Right lobe of liver (tissue), 6 donors: ENCODE data around the gene SHISA7. TPM values are rescaled to one million over a fixed set of nuclear protein-coding genes. Genes with fewer than 3 reads are reported as not detected.

ENCODE experiments used
- ATAC-seq, 4 donors: fragments of 200-7000 bp; cut with Tn5 transposase; one replicate each; pipeline ENCODE4 v1.9.1; 2020; ENCODE audit warnings: mild to moderate bottlenecking in 4 of 4, moderate library complexity in 4 of 4
- DNase-seq, 3 donors: peaks; one replicate each; pipeline ENCODE4 v3.0.0-alpha.2; 2020
- H3K27ac ChIP-seq, 3 donors: fragments of 200-600 bp; one replicate each; pipeline ENCODE4 v1.8.0; 2022
- H3K27me3 ChIP-seq, 2 donors: fragments of 200-600 bp; one replicate each; pipeline ENCODE4 v1.8.0; 2022
- H3K36me3 ChIP-seq, 4 donors: fragments of 200-600 bp; sonication (generic) in 1 of 4; one replicate each; pipeline versions ENCODE4 v1.5.1 to v1.8.0; 2017 to 2022; ENCODE audit warnings: control low read depth in 1 of 4
- H3K4me1 ChIP-seq, 4 donors: fragments of 200-600 bp; sonication (generic) in 1 of 4; one replicate each; pipeline versions ENCODE4 v1.5.1 to v1.8.0; 2017 to 2022; ENCODE audit warnings: control low read depth in 1 of 4
- H3K4me3 ChIP-seq, 3 donors: fragments of 200-600 bp; one replicate each; pipeline ENCODE4 v1.8.0; 2022
- H3K9me3 ChIP-seq, 4 donors: fragments of 200-600 bp; sonication (generic) in 1 of 4; one replicate each; pipeline versions ENCODE4 v1.5.1 to v1.8.0; 2017 to 2022; ENCODE audit warnings: control low read depth in 1 of 4
- CTCF ChIP-seq, 4 donors: fragments of 200-600 bp in 3 of 4; fragments of 450-650 bp in 1 of 4; IDR thresholded peaks; one replicate each; pipeline versions ENCODE4 v1.5.1 to v1.8.0; 2016 to 2022; ENCODE audit warnings: antibody characterized with exemption in 4 of 4, mild to moderate bottlenecking in 2 of 4
- POLR2A ChIP-seq: fragments of 450-650 bp; IDR thresholded peaks from one replicate; pipeline ENCODE4 v1.6.1; 2017; ENCODE audit warnings: antibody characterized with exemption, mild to moderate bottlenecking
- WGBS: methylation state at CpG from one replicate; pipeline ENCODE4 v1.1.6; 2018; ENCODE audit warnings: low coverage, low lambda C conversion rate; ENCODE audit not compliant: insufficient coverage; ENCODE audit errors: missing lambda C conversion rate; 5-methylcytosine and 5-hydroxymethylcytosine counted together
- intact Hi-C, 2 donors: fragments of 100-400 bp; cut with DNase I; formaldehyde crosslinking; loops; one replicate each; pipeline versions ENCODE4 v1.11.2 to v1.14.1; 2022
- total RNA-seq, 6 experiments: library from RNA; depleted of rRNA in 2 of 6; stranded (reverse); fragments of >200 nt in 2 of 6; fragmentation: NEBNext Ultra II Directional in 3 of 6; extraction: Animal tissue kit (Norgen Biotek cat#: 25700) in 3 of 6; gene quantifications; one replicate each; pipeline versions ENCODE4 v1.1.0 to v1.2.4, GENCODE V29; 2016 to 2023
- donor health status: DM: no; HTN: yes; CAD: no.
- donor health status: DM: no; HTN: no; CAD: no.
- donor health status: DM: no; HTN: no; CAD: no.
- donor health status: DM: no; HTN: yes; CAD: no.
- donor health status: DM: no; HTN: yes; CAD: no.

Gene SHISA7
- total RNA-seq, 6 experiments from 2014 or later = 0.04 TPM; not detected in 5

GRCh38 chr19:55485439-55486011 is 42.4 kb upstream of the SHISA7 start:
- H3K27ac ChIP-seq = no peak overlapping the region
- H3K27me3 ChIP-seq = no peaks in the 10 kb centered on the region
- H3K4me3 ChIP-seq = peak overlapping the region in 1 of 3 donors; percentile 51
- intact Hi-C loops = no loop called here
- 8% methylated on average over 5 of the region's 18 CpGs for WGBS
- H3K36me3 ChIP-seq = peaks cover 0 to 6% (median 1%) of the 10 kb centered on the region in 4 donors
- DNase-seq = no peak
- no peaks in the 10 kb centered on the region for H3K9me3 ChIP-seq
- peaks cover 0 to 6% (median 0%) of the 10 kb centered on the region in 4 donors for H3K4me1 ChIP-seq
- no peak for ATAC-seq
- TF ChIP-seq CTCF (IDR thresholded peaks at IDR 0.05) (no peak), POLR2A (no peak)

GRCh38 chr19:55484593-55485438 is 41.7 kb upstream of the SHISA7 start, which contains the start of gene NAT14:
Gene NAT14 (plus strand): TSS chr19:55485188. CDS start chr19:55485709, 521 bp downstream.
- no peaks in the 10 kb centered on the region for H3K9me3 ChIP-seq
- TF ChIP-seq POLR2A (peak; percentile 43), CTCF (IDR thresholded peaks at IDR 0.05) (no peak)
- intact Hi-C loops = no loop called here
- peak within 1 kb of the TSS in 1 of 3 donors; percentile 26 for H3K27ac ChIP-seq
- ATAC-seq (peak in 3 of 4 donors; percentile 30 to 49 (median 45)), DNase-seq (no peak)
- peaks cover 0 to 6% (median 0%) of the 10 kb centered on the region in 4 donors for H3K4me1 ChIP-seq
- peak within 1 kb of the TSS; percentile 31 to 51 (median 33) for H3K4me3 ChIP-seq
- no peaks in the 10 kb centered on the region for H3K27me3 ChIP-seq
- H3K36me3 ChIP-seq = peaks cover 0 to 6% (median 1%) of the 10 kb centered on the region in 4 donors
- WGBS = 2% methylated on average over 7 of the region's 78 CpGs

GRCh38 chr19:55483706-55484592 is 40.8 kb upstream of the SHISA7 start:
- DNase-seq (no peak), ATAC-seq (no peak)
- no peak for TF ChIP-seq CTCF (IDR thresholded peaks at IDR 0.05)
- intact Hi-C loops = no loop called here
- no peak overlapping the region for H3K4me3 ChIP-seq
- WGBS = no CpG with 5 or more reads among the region's 46 CpGs
- H3K27ac ChIP-seq = no peak overlapping the region
- H3K9me3 ChIP-seq = no peaks in the 10 kb centered on the region
- H3K4me1 ChIP-seq = peaks cover 0 to 6% (median 0%) of the 10 kb centered on the region in 4 donors
- H3K27me3 ChIP-seq = no peaks in the 10 kb centered on the region
- H3K36me3 ChIP-seq = peaks cover 0 to 6% (median 1%) of the 10 kb centered on the region in 4 donors

- H3K4me1 ChIP-seq = peaks cover 0 to 6% (median 0%) of the 10 kb centered on the region in 4 donors
- TF ChIP-seq POLR2A (no peak), CTCF (IDR thresholded peaks at IDR 0.05) (no peak)
- H3K36me3 ChIP-seq = peaks cover 0 to 6% (median 1%) of the 10 kb centered on the region in 4 donors
- H3K9me3 ChIP-seq = no peaks in the 10 kb centered on the region
- DNase-seq (no peak), ATAC-seq (no peak)
- no peak overlapping the region for H3K27ac ChIP-seq
- no peaks in the 10 kb centered on the region for H3K27me3 ChIP-seq
- H3K4me3 ChIP-seq = no peak overlapping the region
- WGBS = 92% methylated on average over 9 of the region's 47 CpGs
- intact Hi-C loops = no loop called here
Measured at GRCh38 chr19:55482967-55483705, 40.0 kb upstream of the SHISA7 start.
